NCI-H187 (cell line): ENCODE measurements around the gene CLEC16A.
"Not testable (repeated sequence)": the region's sequence is repeated elsewhere in the genome, so short reads cannot be mapped to it uniquely, and the experiment has no call there.

Source experiments
- DNase-seq, 2 experiments: peaks; one replicate each; lab custom pipeline; 2025; lab: John Stamatoyannopoulos, UW

CLEC16A gene

DNA sequence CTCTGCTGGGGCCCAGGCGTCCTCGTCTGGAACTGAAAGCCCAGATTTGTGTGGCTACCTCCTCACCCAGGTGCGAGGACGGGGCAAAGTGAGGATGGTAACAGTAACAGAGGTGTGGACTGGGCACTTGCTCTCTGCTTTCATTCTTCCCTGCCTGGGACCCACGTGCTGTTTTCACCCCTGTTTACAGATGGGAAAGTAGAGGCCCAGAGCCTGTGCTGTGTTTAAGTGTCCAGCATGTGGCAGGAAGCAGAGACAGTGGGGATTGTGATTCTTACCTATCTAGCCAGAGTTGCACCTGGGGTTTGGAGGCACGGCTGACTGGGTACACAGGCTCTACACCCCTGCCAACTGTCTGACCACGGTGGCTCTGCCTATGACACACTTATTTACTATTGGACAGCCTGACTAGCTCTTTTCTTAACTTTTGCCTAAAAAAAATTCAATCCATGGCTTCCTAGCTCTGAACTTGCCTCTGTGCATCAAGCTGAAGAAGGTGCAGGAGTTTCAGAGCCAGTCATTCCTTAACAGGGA lies 155.4 kb downstream of the CLEC16A start:
- DNase-seq: no peak

DNA sequence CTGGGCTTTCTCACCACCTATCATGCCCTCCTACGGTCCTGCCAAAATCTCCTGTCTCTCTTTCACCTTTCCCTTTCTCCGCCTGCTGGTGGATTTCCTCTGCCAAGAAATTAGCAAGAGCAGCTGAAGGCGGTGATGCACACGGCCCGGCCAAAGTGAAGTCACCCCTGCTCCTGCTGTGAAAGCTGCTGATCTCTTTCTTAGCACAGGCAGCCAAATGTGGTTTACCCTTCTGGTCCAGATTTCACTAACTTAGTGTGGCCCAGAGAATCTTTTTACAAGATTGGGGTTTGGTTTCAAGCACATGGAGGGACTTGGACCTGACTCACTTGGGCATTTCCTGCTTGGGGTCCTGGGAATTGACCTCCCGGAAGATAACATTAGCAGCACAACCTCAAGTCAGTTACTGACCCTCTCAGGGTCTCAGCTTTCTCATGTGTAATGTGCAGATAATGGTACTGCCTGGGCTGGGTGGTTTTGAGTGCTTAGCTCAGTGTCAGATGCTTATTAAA lies 155.9 kb downstream of the CLEC16A start:
- DNase-seq: no peak

DNA sequence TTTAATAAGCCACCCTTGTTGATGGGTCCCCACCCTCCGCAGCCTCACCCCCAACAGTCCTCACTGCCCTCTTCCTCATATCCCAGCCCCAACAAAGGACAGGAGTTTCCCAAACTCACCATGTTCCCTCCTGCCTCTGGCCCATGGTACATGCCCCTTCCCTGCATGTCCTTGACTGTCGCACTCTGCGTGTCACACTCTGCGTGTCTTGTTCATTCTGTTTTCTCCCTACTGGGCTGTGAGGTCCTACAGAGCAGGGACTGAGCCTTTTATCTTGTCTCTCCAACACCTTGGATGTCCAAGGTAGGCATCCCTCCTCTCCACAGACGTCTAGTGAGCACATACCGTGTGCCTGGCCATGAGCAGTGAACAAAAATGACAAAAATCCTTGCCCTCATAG lies 156.9 kb downstream of the CLEC16A start:
- DNase-seq: no peak

DNA sequence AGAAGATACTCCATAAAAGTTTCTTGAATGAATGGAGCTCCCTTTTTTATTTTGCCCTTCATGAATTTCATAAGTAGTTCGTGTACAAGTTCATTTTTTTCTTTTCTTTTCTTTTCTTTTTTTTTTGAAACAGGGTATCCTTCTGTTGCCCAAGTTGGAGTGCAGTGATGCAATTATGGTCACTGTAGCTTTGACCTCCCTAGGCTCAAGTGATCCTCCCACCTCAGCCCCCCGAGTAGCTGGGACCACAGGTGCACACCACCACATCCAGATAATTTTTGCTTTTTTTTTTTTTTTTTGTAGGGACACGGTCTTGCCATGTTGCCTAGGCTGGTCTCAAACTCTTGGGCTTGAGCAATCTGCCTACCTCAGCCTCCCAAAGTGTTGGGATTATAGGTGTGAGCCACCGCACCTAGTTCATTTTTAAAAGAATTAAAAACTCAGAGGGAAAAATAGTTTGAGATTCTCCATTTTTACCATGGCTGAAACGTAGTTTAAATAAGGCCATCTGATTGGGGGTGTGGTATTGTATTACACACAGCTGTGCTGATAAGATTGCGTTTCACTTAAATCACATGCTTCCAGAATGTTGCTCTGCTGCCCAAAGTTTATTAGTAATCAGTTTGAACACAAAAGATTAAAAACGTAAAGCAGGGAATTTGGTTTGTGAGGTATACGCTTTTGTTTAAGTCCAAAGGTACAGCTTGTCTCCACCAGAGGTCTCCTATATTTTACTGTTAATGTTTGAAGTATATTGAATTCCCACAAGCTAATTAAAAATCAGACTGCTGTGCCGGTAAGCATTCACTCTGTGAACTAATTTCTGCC lies 157.5 kb downstream of the CLEC16A start:
- DNase-seq: no peak

DNA sequence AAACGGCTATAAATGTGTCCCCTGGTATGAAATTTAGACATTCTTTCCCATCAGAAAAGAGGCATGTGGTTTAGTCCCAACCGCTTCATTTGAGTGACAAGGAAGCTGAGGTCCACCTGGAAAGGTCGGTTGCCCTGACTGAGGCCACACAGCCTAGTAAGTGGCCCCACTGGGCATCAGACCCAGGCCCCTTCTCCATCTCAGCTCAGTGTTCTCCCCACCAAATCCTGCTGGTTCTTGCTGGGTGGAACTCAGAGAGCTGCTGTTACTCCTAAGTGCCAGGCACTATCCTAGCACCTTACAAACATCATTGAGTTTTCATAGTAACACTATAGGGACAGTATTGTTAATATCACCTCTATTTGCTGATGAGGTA lies 158.1 kb downstream of the CLEC16A start:
- DNase-seq: no peak

DNA sequence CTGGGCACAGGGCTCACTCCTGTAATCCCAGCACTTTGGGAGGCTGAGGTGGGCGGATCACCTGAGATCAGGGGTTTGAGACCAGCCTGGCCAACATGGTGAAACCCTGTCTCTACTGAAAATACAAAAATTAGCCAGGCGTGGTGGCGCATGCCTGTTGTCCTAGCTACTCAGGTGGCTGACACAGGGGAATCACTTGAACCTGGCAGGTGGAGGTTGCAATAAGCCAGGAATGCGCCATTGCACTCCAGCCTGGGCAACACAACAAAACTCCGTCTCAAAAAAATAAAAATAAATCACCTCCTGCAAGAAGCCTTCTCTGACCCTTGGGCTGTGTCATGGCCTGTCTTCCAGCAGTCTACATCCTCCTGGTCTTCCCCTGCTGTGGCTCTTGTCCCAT lies 158.9 kb downstream of the CLEC16A start:
- not testable (repeated sequence) for DNase-seq

DNA sequence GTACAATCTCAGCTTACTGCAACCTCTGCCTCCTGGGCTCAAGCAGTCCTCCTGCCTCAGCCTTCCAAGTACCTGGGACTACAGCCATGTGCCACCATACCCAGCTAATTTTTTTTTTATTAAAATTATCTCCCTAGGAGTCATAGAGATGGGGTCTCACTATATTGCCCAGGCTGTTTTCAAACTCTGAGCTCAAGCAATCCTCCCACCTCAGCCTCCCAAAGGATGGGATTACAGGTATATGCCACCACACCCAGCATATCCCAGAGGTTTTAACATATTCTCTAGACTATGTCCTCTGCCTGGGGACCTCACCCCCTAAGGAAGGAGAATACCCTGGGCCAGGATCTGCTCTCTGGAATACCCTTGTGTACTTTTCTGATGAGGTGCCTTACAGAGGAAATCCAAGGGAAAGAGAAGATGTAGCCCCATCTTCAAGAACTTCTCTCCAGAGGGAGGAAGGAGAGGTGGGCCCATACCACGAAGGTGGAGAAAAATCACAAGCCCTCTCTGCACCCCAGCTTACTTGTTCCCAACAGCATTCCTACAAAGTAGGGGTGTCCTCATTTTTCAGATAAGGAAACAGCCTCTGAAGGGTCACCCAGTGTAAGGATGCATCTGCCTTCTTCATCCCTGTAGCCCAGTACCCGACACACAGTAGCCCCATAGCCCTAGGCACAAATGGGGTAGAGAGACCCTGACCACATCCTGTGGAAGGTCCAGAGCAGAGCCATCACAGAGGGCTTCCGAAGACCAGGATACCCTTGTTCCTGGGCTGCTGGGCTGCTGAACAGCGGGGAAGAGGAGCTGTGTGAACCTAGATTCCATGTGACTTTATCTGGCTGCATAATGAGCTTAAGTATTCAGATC lies 160.0 kb downstream of the CLEC16A start:
- no peak for DNase-seq

DNA sequence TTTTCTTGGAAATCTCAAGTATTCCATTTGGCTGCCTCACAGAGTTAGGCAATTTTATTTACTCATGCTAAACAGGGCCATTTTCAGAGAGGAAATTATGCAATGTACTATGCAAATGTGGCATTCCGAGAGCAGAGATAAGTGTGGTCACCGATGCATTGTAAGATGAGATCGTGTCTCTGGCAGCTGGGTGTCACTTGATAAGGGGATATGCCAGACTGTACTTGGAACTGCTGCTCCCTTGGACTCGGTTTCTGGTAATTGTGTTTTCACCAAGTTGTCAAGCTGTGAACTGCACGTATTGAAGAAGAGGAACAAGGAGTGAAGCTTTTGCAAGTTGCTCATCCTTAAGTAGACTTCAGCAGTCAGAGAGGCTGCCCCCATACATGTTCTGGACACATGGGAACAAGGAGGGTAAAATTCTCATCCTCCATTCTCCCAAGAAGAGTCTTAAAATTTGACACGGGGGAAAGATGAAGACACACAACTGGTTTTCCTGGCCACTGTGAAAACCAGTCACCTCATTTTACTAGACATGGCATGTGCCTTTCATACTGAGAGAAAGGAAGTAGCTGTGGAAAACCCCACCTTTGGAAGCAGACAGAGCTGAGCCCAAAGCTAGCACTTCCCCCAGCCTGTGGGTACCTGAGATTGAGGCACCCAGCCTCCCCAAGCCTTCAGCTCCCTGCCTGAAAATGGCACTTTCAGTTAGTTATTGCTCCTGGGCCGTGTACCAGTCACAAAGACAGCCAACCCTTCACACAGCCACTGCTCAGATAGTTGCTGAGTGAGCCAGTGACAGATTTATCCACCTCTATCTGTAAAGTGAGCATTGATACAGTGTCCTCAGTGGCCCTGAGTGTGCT lies 160.9 kb downstream of the CLEC16A start:
- peak in 1 of 2 experiments; percentile 18 for DNase-seq

DNA sequence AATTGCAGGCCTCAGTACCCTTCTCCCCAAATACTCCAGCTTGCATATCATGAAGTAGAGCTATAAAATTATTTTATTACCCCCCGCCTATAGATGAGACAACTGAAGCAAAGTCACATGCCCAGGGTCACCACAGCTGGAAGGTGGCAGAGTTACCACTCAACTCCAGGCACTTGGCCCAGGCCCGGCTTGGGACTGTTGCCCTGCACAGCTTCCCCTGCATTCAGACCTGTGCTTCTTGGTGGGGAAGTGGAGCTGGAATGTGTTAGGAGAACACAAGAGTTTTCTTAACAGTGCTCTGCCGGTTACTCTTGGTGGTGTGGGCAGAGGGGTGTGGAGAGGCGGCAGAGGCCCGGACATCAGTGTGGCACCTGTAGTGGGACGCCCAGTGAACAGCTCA lies 162.4 kb downstream of the CLEC16A start:
- DNase-seq: no peak

DNA sequence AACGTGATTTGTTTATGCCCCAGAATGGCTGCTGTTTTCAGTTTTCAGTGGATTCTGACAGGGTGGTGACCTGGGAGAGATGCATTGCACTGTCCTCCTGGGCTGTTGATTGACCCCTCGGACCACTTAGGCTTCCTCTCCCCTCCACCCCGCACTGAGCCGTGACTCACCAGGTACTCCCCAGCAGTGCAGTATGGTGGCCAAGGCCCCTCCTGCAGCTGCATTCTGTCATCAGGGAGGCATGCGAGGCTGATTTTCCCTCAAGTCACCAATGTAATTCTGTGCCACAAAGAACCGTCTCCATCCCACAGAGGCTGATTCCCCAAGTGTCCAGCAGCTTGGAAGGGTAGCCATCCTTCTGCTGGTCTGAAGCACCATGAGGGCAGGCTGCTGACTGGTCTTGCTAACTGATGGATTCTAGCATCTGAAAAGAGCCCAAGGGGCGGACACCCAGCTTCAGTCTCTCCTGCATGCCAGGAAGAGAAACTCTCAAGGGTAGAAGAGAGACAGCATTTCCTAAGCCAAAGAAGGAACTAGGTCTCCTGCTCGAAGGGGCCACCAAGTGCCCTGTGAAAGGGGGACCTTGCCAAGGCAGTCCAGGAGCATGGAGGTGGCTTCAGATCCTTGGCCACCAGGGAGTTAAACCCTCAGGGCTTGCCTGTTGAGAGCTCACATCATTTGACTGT lies 163.6 kb downstream of the CLEC16A start:
- no peak for DNase-seq

DNA sequence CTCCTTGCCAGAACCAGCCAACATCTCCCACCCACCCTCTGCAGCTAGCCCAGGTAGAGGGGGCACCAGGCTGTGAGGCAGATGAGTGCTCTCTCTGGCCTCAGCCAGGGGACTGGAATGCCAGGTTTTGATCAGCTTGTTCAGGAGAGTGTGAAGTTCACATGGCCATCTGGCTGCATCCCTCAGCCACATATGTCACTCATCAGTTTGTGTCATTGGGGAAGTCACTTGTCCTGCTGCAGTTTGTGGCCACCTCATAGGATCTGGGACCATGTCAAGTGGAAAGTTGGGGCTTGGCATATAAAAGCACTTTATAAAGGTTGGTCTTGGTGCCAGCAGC lies 164.1 kb downstream of the CLEC16A start:
- DNase-seq: no peak

DNA sequence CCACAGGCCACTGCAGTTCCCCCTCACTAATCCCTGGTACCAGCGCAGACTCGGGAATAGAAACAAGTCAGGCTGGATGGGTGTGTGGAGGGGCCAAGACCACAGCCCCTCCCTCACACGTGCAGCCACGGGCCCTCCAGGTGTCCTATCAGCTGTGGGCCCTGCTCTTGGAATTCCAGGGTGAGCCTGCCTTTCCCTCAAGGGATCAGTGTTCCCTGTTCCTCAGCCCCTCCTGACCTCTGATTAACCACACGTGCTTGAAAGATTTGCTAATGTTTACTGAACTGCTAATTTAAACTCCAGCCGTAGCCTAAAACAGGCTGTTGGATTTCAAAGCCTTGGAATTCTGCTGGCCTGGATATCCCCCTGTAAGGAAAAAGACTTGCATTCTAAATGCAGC lies 165.2 kb downstream of the CLEC16A start:
- DNase-seq: no peak

DNA sequence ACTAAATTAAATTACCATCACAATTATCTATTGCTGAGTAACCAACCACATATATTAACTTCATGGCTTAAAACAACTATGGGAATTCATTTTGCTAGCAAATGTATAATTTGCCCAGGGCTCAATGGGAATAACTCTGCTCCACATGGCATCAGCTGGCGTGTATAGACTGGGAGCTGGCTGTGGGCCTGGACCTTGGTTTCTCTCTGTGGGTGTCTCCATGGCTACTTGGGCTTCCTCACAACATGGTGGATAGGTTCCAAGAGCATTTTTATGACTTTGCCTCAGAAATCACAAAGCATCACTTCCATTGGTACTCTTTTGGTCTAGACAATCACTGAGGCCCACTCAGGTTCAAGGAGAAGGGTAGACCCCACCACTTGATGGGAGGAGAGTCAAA lies 166.8 kb downstream of the CLEC16A start:
- no peak for DNase-seq

DNA sequence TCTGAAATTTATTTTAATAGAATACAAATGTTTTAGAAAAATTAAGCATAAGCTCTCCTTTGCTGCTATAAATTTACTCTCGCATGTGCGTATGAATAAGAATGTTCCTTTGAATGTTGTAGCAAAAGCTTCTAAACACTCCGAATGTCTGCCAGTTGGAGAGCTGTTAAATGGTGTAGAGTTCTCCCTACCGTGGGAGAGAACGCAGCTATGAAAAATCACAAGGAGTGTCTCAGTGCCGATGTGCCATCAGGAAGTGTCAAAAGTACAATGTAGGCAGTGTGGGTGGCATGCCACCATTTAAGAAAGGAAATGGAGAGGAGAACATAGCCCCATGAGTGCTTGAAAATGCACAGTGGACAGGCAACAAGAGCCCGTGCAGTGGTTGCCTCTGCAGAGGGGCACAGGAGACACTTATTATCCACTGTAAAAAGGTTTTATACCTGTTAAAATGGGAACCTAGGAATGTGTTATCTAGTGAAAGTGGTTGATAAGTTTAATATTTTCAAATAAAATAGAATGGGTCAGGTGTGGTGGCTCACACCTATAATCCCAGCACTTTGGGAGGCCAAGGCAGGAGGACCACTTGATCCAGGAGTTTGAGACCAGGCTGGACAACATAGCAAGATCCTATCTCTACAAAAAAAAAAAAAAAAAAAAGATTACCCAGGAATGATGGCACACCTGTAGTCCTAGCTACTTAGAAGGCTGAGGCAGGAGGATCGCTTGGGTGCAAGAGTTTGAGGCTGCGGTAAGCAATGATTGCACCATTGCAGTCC lies 167.7 kb downstream of the CLEC16A start:
- DNase-seq: no peak

DNA sequence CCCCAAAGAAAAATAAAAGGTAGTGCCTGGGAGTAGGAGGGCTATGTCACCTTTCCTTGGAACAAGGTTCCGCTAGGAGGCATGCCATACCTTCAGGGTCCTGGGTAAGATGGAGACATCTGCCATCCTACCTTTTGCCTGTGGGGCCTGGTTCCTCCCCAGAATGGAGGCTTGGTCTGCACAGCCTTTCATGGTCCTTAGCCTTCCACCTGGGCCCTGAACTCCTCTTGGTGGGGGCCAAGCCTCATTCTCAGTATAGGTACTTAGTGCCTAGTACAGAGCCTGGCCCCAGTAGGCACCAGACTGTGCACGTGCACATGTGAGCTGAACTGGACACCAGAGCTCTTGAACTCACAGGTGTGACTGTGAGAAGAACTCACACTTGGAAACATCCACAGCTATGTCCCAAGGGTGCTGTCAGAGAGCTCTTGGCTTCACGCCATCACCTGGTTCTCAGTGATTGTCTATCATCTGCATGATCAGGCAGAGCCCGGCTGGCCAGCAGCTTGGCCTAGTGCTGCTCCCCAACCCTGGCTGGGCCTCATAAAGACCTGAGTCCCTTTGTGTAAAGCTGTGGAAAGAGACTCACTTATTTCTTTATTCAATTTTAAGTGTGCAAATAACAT lies 168.5 kb downstream of the CLEC16A start:
- DNase-seq: peak; percentile 70 to 77

DNA sequence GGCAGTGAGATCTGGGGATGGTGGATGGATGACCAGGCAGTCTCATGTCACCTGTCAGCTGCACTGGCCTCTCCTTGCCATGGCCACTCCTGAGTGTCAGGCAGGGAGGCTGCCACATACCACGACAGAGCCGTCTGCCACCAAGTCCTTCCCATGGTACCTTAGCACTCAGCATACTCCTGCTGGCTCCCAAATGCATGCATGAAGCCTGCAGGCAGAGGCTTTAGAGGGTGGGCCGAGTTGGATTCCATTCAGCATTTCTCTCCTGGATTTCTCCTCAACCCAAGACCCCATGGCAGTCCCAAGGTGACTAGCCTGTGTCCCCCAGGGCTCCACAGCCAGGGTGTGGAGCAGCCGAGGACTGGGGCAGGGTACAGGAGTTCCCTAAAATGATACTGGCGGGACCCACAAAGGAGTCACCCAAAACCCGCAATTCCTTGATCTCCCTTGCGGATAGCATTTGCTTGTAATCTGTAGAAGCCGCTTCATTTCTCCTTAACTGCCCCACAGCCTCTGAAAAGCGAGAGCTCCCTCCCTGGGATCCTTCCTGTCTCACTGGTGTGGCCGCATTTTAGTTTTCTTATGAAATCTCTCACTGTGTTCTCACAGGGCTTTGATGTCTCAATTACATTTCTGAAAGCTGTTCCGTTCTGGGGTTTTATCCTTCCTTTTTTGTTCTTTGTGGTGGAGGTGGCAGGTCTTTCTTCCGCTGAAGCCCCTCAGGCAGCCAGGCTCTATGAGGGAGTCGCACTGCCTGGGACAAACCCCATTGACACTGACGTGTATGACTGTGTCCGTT lies 170.2 kb downstream of the CLEC16A start:
- DNase-seq: no peak

DNA sequence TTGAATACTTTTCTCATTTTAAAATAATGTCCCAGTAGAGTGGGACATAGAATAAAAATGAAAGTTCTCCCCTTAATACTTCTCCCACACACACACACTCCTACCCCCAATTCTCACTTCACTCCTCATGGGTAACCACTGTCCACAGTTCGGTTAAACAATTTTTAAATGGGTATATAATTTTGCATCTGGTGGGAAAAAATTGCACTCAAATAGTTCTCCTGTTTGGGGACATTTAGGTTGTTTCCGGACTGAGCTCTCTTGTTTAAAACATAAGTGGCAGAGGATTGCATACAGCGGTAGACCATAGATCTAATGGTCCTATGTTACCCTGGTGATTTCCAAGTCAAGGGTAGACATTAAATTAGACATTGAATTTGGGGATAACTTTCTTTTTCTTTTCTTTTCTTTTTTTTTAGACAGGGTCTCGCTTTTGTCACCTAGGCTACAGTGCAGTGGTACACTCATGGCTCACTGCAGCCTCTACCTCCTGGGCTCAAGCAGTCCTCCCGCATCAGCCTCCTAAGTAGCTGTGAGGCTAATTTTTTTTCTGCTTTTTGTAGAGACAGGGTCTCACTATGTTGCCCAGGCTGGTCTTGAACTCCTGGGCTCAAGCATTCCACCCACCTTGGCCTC lies 173.3 kb downstream of the CLEC16A start:
- no peak for DNase-seq

DNA sequence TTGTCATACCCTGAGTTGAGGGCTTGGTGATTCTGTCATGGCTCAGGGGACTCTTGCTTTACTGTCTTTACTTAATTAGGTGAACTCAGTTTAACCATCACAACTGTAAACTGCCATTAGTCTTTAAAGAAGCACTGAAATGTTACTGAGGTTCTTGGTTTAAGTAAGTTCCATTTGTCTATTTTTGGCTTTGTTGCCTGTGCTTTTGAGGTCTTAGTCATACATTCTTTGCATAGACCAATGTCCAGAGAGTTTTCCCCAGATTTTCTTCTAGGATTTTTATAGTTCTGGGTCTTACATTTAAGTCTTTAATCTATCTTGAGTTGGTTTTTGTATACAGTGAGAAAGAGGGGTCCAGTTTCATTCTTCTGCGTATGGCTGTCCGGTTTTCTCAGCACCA lies 174.1 kb downstream of the CLEC16A start:
- DNase-seq: no peak
